Kidney epithelial cell (primary cell): ENCODE results near the gene ABI1. TPM values are rescaled to one million over a fixed set of nuclear protein-coding genes. Genes with fewer than 3 reads are reported as not detected.
A peak's percentile ranks its signal among the peaks of the same experiment; 100 is the strongest.
"Not testable (repeated sequence)": the region's sequence is repeated elsewhere in the genome, so short reads cannot be mapped to it uniquely, and the experiment has no call there.

Experiments
- DNase-seq: peaks from one replicate; pipeline ENCODE4 v3.0.0-alpha.2; 2010; ENCODE audit warnings: low read depth
- H3K27me3 ChIP-seq: 2 replicates; pipeline ENCODE4 v1.6.0; 2011; ENCODE audit warnings: low read length; ENCODE audit not compliant: control insufficient read depth, insufficient read depth
- H3K36me3 ChIP-seq: 2 replicates; pipeline ENCODE4 v1.5.1; 2011; ENCODE audit warnings: low read length; ENCODE audit not compliant: control insufficient read depth, insufficient read depth
- H3K4me3 ChIP-seq: 2 replicates; pipeline ENCODE4 v1.5.1; 2011; ENCODE audit warnings: low read depth, mild to moderate bottlenecking, control low read depth, low read length
- CTCF ChIP-seq: IDR thresholded peaks from 2 replicates; pipeline ENCODE4 v1.5.1; 2011; ENCODE audit warnings: mild to moderate bottlenecking, moderate library complexity, low read length, control low read depth, inconsistent platforms; ENCODE audit not compliant: insufficient read depth, poor library complexity, severe bottlenecking
- total RNA-seq: library from RNA; depleted of rRNA; stranded (reverse); fragments of >200 nt; gene quantifications from 2 replicates; pipeline ENCODE4 v1.2.3, GENCODE V29; 2015

ABI1 gene
- total RNA-seq: 41.6 and 49.8 TPM in 2 replicates

GRCh38 chr10:26860443-26861204 lies at the start of gene ABI1:
TSS of gene ABI1 (minus strand) at chr10:26860958. CDS start at chr10:26860863, 95 bp downstream.
- no peak for TF ChIP-seq CTCF
- DNase-seq: peak; percentile 79
- Histone ChIP-seq H3K4me3 (peak within 1 kb of the TSS; percentile 96), H3K36me3 (no peaks in the 10 kb centered on the region), H3K27me3 (no peaks in the 10 kb centered on the region)

GRCh38 chr10:26909753-26910152 lies 49.0 kb upstream of the ABI1 start:
- Histone ChIP-seq H3K4me3 (no peak overlapping the region), H3K36me3 (no peaks in the 10 kb centered on the region), H3K27me3 (no peaks in the 10 kb centered on the region)
- DNase-seq: no peak
- TF ChIP-seq CTCF: no peak

- not testable (repeated sequence) for H3K36me3 ChIP-seq, H3K27me3 ChIP-seq, DNase-seq, H3K4me3 ChIP-seq
Observed at GRCh38 chr10:26905253-26905781, 44.6 kb upstream of the ABI1 start.

GRCh38 chr10:26903431-26904217 lies 42.9 kb upstream of the ABI1 start:
- no peak overlapping the region for H3K4me3 ChIP-seq
- no peak for DNase-seq
- H3K27me3 ChIP-seq: no peaks in the 10 kb centered on the region
- H3K36me3 ChIP-seq: no peaks in the 10 kb centered on the region
- no peak for TF ChIP-seq CTCF

GRCh38 chr10:26892306-26892923 lies 31.7 kb upstream of the ABI1 start:
- H3K4me3 ChIP-seq, DNase-seq, H3K27me3 ChIP-seq, H3K36me3 ChIP-seq: not testable (repeated sequence)

- Histone ChIP-seq H3K36me3 (no peaks in the 10 kb centered on the region), H3K4me3 (no peak overlapping the region), H3K27me3 (no peaks in the 10 kb centered on the region)
- TF ChIP-seq CTCF: peak; percentile 80
- DNase-seq: peak; percentile 41
Observed at GRCh38 chr10:26890956-26891355, 30.2 kb upstream of the ABI1 start.
